HG03108 (cell line): Measurements from ENCODE around the gene IL18R1.
A peak's percentile ranks its signal among the peaks of the same experiment; 100 is the strongest.

ENCODE experiments used
- ATAC-seq: cut with Tn5 transposase; IDR thresholded peaks from one replicate; pipeline ENCODE4 v1.9.1; 2021; ENCODE audit warnings: moderate library complexity; ENCODE audit not compliant: unreplicated experiment

IL18R1 gene

DNA sequence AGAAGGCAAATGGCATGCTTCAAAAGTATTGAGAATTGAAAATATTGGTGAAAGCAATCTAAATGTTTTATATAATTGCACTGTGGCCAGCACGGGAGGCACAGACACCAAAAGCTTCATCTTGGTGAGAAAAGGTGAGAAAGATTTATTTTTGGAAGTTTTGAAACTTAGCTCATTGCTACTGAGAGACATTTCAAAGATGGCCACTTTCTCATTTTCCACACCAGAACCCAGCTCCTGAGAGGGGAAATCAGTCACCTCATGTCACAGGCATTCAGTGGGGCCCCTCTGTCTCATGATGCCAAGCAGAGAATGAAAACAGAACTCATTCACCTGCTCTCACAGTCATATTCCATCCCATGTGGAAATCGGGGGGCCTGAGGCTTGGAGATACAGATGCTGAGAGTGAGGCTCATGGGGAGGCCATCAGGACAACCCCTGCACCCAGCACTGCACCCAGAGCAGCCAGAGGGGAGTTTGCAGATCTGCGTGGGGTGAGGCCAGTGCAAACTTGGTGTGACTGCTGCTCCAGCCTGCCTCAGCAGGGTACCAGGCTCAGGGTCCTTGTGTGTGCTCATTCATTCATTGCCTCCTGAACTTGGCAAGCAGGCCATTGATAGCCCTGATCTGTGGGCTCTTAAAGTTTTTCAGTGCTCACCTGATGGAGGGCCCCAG is 31.4 kb downstream of the IL18R1 start:
- no peak for ATAC-seq

- ATAC-seq: no peak
Observed at GRCh38 chr2:102387763-102388546, 32.4 kb downstream of the IL18R1 start.

DNA sequence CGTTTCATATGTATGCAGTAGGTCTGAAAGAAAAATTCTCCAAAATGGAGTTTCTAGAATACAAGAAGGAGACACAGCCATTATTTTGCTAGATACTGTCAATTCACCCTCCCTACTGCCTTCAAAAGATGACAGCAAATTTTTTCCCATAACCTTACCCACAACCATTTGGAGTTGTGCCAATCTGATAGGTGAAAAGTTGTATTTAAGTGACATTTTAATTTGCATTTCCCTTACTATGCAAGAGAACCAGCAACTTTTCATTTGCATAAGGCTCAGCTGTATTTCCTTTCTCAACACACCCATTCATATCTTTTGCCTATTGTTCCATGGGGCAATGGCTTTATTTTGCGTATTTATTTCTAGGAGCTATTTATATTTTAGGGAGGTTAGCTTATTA is 36.0 kb downstream of the IL18R1 start:
- ATAC-seq: no peak

GRCh38 chr2:102392096-102392495 is 36.5 kb downstream of the IL18R1 start:
- ATAC-seq: no peak

GRCh38 chr2:102392942-102393341 is 37.3 kb downstream of the IL18R1 start:
- ATAC-seq: no peak

DNA sequence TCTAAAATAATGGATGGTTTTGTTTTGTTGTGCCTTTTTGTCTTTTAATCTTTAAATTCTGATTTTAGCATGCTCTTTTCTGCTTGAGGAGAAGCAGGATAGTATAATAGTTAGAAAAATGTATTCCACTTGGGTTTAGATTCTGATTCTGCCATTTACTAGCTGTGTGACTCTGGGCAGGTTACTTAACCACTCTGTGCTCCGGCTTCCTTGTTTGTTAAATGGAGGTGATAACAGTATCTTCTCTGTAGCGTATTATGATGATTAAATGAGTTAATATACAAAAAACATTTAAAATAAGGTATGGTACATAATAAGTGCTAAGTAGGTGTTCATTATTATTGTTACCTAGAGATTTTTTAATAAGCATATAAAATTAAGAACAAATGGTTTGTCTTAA is 40.4 kb downstream of the IL18R1 start:
- ATAC-seq: no peak

DNA sequence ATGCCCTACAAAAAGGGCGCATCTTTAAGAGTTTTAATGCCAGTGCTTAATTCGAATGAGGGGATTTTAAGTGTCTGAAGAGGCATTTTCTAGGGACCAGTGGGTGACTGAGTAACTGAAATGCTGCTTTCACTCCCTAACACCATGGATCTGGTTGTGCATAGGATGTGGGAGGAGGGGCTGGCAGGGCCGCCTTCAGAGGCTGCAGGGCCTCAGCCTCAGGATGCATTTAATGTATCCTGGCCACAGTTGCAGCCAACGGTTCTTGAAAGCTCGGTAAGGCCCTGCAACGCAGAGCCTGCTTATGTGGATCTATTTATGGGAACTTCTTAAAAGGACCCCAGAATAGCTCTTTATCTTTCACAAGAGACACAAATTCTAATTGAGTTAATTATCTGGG is 41.6 kb downstream of the IL18R1 start:
- no peak for ATAC-seq

GRCh38 chr2:102399499-102400141 is 44.0 kb downstream of the IL18R1 start:
- no peak for ATAC-seq

DNA sequence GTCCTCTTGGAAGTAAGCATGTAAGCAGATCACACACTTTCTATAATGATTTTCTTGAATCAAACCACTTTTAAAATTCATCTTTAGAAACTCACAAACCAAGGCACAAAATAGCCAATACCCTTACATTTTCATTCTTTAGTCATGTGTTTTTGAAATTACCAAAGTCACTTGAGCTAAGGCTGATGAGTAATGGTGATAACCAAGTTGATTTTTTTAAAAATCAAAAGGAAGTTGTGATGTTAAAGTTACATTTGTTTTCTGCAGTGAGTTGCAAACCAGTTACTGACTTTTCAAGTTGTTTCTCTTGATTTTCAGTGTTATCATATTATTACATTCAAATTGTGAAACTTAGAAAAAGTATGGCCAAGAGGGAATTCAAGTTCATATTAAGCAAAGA is 45.9 kb downstream of the IL18R1 start:
- no peak for ATAC-seq

DNA sequence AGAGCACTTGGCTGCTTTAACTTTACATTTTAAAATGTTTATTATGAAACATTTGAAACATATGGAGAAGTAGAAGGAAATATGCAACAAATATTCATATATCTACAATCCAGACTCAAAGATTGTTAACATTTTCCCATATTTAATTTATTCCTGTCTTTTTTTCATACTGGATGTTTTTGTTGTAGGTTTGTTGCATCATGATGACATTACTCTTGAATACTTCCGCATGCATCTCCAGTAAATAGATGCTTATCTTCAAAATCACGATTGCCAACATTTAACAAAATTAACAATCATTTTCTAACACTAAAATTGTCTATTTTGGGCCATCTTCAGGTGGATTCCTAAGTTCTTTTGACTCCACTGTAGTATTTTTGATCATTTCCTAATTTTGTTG is 46.3 kb downstream of the IL18R1 start:
- ATAC-seq: no peak

DNA sequence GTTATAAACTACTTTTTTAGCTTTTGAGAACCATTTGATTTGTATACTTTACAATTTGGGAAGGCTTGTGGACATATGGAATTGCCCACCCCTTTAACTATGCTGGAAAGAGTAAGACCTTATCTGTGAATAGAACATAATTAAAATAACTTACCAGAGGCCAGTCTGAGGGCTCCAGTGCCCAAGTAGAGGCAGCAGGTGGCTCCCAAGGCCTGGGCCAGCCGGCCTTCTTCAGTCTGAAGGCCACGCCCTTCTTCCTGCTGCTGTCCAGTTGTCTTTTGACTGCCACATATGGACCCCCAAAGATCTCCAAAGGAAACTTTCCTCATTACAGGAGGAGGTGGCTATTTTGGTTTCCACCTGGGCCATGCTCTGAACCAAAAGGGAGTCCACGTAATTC is 55.4 kb downstream of the IL18R1 start:
- no peak for ATAC-seq

DNA sequence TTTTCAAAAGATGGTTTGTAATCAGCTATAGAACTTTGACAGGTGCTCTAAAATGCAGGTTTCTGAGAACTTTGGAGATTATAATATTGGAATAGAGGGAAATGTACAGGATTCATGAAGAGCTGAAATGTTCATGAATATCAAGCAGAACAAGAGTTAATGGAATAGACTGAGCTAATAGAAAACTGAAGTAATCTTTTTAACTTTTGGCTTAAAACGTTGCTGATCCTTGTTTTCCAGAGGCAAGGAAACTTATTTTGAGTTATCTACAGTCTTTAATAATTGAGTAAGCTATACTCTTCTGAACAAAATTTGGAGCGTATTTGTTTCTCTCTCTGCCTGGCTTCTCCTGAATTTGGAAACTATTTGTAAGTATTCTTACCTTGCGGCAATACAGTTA is 56.6 kb downstream of the IL18R1 start:
- no peak for ATAC-seq

- peak; percentile 43 for ATAC-seq
Observed at GRCh38 chr2:102417946-102418345, 62.4 kb downstream of the IL18R1 start.

DNA sequence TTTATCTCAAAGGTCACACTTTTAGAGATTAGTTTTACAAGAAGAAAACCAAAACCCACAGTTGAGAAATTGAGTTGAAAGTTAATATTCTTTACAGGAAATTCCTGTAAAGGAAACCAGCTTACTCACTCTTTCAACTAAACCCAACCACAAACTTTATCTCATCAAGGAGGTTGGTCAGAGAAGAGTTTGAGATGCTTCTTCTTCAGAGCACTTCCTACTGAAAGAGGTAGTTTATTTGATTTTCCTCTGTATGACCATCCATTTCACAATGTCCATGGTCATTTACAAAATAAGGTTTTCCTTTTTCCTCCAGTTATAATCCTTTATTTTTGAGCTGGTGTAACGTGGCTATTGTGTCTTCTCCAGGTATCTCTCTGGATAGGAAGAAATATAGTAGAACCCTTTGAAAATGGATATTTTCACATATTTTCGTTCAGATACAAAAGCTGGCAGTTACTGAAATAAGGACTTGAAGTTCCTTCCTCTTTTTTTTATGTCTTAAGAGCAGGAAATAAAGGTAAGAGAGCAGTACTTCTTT is 62.9 kb downstream of the IL18R1 start:
- peak; percentile 88 for ATAC-seq

- no peak for ATAC-seq
Observed at GRCh38 chr2:102420290-102420689, 64.7 kb downstream of the IL18R1 start.

GRCh38 chr2:102421890-102422759 is 66.5 kb downstream of the IL18R1 start:
- ATAC-seq: no peak

DNA sequence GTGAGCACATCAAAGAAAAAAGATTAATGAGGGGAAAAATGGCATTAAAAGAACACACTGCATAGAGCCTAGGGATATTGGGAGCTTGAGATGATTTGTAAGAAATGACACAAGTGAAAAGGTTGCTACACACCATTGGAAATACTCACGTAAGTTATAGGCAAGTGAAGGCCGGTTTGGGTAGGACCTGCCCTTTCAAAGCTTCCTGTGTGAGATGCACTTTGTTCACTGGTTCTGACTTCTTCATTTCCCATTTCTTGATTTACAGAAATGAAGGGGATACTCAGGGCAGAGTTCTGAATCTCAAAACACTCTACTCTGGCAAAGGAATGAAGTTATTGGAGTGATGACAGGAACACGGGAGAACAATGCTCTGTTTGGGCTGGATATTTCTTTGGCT is 67.3 kb downstream of the IL18R1 start, which contains the start of gene IL18RAP:
Gene IL18RAP, plus strand, starts transcription at position 251 of the 400 bp plus-strand sequence. Its CDS starts 118 bp downstream, at position 369.
- ATAC-seq: no peak

GRCh38 chr2:102423368-102423767 is 67.8 kb downstream of the IL18R1 start:
- no peak for ATAC-seq

DNA sequence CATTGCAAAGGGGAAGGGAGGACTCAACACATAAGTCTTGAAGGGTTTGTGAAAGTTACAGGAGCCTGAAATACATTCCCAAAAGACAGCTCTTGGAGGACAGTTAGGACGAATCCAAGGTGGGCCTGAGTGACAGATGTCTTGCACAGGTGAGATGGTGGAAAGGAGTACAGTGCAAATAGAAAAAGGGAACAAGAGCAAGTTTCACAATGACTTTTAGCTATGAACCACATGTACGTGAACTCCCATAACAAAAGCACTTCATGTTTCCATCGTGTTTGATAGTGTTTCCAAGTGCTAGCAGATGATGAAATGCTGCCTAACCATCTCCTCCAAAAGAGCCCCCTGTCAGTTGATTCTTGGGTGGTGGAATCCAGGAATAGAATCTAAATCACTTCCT is 69.2 kb downstream of the IL18R1 start:
- ATAC-seq: peak; percentile 84

GRCh38 chr2:102425441-102426132 is 70.0 kb downstream of the IL18R1 start:
- no peak for ATAC-seq
